ENCODE results near the gene CROCC2.

CROCC2 gene

GRCh38 chr2:240906911-240907590 lies 915 bp downstream of the CROCC2 start:
- no peak for DNase-seq

- DNase-seq = no peak
Measured at GRCh38 chr2:240909216-240909974, 3.3 kb downstream of the CROCC2 start.

DNA sequence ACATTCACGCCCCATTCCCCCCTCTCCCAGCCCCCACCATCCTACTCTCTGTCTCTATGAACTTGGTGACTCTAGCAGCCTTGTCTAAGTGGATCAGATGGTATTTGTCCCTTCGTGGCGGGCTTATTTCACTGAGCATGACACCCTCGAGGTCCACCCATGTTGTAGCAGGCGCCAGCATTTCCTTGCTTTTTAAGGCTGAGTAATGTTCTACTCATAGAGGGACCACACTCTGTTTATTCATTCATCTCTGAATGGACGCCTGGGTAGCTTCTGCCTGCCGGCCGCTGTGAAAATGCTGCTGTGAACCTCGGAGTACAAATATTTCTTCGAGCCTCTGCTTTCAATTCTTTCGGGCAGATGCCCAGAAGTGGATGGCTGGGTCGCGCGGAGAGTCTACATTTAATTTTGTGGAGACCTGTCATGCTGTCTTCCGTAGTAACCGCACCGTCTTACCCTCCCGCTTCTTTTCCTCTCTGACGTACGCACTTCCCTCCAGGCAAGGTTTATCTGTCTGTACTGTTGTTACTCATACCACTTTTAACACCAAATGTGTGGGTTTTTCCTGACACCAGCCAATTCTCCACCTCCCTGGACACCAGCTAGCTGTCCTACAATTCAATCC lies 5.6 kb downstream of the CROCC2 start:
- no peak for DNase-seq

GRCh38 chr2:240912878-240913809 lies 7.0 kb downstream of the CROCC2 start:
- DNase-seq = peak; percentile 37

DNA sequence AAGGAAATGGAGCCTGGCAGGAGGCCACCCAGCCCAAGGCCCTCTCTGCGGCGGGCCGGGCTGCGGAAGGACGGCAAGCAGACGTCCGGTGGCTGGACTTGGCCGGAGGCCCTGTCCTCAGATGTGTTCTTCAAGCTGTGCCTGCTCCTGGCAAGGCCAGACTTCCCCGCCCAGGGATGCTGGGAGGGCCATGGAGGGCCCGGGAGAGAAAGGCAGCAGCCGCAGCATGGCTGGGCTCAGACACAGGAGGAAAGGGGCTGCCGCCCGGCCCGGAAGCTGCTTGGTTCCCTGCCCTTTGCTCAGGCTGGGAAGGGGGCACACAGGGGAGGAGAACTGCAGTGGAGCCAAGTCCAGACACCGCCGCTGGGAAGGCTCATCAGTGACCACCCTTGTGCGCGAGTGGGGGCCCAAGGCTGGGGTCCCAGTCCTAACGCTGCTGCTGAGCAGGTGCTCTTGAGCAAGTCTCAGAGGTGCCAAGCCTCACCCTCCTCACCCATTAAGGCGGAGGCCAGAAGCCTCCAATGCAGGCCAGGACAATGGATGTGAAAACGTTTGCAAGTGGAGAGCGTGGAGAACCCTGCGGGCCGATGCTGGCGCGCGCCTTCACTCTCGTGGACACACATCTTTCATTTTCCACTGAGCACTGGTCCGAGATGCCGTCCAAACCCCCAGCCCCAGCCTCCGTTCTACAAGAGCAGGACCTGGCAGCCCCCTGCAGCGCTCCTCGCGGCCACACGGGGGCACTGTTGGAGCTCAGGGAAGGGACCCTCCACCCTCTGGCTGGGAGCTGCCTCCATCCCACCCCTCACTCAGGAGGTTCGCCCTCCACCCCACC lies 7.9 kb downstream of the CROCC2 start:
- peak; percentile 45 for DNase-seq

GRCh38 chr2:240914645-240915525 lies 8.7 kb downstream of the CROCC2 start:
- DNase-seq = no peak

DNA sequence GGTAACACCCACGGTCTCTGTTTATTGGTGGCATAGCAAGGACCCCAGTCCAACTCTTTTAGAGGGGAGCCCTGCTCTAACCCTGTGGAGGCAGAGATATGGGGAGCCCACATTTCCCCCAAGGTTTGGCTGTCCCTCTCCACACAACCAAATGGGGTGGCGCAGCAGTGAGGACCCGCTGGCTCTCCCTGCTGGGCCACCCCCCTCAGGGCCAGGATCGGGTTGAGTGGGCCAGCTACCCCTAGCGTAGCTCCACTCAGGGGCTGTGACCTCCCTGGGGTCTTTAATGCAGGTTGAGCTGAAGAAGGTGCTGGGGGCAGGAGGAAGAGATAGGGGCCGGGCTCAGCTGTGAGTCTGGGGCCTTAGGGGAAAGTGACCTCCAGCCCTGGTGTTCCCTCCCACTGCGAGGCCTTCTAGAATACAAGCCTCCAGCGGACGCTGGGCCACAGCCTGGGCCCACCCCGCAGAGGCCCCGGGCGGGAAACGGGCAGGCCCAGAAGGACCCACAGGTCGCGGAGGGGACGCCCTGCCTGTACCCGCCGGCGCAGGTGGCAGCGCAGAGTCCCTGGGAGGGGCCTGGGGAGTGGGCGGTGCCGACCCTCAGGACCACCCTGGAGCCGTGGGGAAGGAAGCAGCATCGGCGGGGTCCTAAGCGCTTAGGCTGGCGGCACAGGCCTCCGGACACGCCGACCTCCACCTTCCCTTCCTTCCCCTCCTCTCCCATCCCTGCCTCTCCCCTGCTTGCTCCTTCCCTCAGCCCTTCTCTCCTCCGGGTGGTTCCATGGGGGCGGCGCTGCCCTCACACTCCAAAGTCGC lies 9.6 kb downstream of the CROCC2 start:
- no peak for DNase-seq

- DNase-seq = peak; percentile 91
Measured at GRCh38 chr2:240916571-240917008, 10.5 kb downstream of the CROCC2 start.

GRCh38 chr2:240917009-240917683 lies 11.0 kb downstream of the CROCC2 start:
- no peak for DNase-seq

GRCh38 chr2:240917684-240918257 lies 11.6 kb downstream of the CROCC2 start:
- no peak for DNase-seq

- no peak for DNase-seq
Measured at GRCh38 chr2:240918258-240919091, 12.3 kb downstream of the CROCC2 start.

DNA sequence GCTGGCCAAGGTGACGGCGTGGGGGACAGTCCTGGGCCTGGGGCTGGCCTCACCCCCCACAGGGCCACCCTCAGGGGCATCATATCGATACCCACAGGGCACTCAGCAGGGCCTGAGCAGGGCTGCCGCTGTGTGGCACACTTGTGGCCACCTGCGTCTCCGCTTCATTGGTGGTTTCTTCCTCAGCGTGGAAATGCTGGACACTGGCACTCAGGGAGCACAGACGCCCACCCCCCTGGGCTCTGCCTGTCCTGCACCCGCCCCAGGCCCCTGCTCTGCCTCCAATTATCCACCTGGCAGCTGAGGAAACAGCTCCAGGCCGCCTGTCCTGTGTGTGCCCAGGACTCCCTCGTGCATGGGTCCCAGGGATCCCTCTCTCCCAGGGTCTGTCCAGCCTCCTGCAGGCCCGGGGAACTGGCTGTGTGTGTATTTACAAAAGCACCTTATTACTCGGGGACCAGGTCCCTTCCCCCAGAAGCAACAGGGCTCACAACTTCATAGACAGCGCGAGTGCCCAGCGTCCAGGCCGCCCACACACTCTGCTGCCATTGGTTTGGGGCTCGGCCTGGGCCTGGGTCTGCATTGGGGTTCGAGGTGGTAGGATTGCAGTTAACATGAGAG lies 13.1 kb downstream of the CROCC2 start:
- DNase-seq = no peak

GRCh38 chr2:240919786-240920782 lies 13.9 kb downstream of the CROCC2 start:
- no peak for DNase-seq

GRCh38 chr2:240920783-240921231 lies 14.7 kb downstream of the CROCC2 start:
- no peak for DNase-seq

DNA sequence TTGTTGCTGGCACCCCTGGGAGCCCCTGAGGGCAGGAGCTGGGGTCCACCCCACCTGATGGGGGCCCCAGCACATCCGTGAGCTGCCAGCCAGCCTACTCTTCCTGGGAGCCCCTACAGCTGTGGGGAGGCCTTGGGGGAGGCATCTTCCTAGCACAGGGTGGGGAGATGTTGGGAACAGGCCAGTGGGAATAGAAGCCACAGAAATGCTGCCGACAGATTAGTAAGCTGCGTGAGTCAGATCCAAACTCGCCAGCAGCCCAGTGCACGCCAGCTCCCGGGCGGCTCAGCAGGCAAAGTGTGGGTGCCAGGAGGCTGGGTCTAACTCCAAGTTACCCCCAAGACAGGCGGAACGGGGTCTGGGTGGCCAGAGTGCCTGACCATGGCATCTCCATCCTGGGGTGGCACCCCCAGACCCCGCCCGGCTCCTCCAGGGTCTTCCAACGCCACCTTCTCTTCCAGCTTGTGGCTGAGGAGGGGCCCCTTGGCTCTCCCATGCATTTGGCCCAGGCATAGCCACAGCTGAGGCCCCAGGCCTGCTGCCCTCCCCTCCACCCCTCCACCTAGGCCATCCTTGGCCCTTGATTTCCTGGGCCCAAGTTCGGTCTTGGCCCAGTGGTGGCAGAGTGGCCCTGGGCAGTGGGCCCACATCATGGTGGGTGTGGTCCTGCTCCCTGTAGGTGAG lies 15.3 kb downstream of the CROCC2 start:
- DNase-seq = peak; percentile 96

- no peak for DNase-seq
Measured at GRCh38 chr2:240921995-240922244, 15.8 kb downstream of the CROCC2 start.
